HG03342 (cell line): ENCODE data around the gene CD22.

Experiments
- ATAC-seq: cut with Tn5 transposase; IDR thresholded peaks from one replicate; pipeline ENCODE4 v1.9.1; 2021; ENCODE audit warnings: mild to moderate bottlenecking, moderate library complexity; ENCODE audit not compliant: unreplicated experiment

The CD22 gene

DNA sequence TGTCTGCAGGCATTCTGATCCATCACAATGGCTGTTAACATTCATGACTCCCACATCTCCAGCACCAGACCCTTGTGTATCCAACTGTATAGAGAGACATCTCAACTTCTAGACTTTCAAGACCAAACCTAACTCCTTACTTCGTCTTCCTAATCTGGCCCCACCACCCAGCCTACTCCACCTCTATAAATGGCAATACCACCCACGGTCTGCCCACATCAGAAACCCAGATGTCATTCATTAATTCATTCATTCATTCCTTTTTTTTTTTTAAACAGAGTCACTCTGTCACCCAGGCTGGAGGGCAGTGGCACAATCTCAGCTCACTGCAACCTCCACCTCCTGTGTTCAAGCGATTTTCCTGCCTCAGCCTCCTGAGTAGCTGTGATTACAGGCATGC is 52.3 kb downstream of the CD22 start:
- ATAC-seq: no peak

DNA sequence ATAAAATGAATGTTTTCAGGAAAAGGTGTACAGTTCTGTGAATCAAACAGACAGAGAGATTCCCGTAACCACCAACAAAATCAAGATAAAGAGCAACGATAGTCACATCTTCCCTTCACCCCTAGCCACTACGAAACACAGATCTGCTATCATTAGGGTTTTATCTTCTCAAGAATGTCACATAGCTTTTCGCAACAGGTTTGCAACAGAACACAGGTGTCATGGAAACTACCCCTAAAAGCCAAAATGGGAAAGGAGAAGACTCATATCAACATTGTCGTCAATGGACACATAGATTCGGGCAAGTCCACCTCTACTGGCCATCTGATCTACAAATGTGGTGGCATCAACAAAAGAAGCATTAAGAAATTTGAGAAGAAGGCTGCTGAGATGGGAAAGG is 52.9 kb downstream of the CD22 start:
- ATAC-seq: no peak

DNA sequence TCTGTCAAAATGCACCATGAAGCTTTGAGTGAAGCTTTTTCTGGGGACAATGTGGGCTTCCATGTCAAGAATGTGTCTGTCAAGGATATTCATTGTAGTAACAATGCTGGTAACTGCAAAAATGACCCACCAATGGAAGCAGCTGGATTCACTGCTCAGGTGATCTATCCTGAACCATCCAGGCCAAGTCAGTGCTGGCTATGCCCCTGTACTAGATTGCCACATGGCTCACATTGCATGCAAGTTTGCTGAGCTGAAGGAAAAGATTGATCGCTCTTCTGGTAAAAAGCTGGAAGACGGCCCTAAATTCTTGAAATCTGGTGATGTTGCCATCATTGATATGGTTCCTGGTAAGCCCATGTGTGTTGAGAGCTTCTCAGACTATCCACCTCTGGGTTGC is 54.5 kb downstream of the CD22 start:
- ATAC-seq: no peak

DNA sequence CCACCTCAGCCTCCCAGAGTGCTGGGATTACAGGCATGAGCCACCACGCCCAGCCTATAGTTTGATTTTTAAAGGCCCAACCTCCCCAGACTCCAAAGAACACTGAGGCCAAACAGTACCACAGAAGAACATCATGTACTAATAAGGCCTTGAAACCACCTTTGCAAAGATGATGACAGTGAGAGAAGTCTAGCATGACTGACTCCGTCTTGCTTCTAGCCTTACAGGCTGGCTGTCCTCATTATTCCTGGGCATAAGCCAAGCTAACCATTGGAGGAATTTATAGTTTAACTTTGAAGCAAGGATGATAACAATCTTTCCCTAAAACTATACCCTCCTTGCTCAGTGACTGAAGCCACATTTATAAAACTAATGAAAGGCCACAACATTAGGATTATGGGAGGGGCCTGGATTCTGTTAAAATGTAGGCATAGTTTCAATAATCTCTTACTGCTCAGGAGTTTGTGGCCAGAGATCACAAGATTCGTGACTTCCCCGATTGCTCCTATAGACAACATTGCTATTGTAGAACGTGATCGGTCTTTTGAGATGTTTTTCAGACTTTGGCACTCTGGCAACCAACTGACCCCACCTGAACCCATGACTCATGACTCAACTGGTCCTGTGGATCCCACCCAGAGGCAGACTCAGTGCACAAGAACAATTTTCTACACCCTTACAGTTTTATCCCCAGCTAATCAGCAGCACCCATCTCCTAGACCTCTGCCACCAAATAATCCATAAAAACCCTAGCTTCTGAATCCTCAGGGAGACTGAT is 59.5 kb downstream of the CD22 start:
- ATAC-seq: no peak

DNA sequence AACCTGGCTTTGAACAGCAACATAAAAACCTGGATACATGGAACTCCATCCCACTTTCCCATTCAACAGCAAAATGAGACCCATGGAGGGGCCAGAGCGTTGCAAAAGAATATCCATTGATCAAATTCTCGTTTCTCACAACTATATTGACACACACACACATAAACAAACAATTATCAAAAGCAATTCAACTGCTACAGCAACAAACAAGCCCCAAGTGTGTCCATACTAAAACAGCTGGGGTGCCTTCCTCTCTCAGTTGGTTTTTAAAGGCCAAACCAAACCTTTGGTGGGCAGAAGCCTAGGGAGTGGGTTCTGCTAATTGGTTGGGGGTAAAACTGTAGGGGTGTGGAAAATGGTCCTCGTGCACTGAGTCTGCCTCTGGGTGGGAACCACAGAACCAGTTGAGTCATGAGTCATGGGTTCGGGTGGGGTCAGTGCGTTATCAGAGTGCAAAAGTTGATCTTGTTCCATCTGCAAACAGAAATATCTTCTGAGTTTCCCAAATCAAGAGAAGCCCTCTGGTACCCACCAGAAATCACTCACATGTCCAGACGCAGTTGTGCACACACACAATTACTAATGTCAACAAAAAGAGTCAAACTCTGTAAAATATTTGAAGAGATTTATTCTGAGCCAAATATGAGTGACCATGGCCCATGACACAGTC is 60.3 kb downstream of the CD22 start:
- ATAC-seq: no peak

DNA sequence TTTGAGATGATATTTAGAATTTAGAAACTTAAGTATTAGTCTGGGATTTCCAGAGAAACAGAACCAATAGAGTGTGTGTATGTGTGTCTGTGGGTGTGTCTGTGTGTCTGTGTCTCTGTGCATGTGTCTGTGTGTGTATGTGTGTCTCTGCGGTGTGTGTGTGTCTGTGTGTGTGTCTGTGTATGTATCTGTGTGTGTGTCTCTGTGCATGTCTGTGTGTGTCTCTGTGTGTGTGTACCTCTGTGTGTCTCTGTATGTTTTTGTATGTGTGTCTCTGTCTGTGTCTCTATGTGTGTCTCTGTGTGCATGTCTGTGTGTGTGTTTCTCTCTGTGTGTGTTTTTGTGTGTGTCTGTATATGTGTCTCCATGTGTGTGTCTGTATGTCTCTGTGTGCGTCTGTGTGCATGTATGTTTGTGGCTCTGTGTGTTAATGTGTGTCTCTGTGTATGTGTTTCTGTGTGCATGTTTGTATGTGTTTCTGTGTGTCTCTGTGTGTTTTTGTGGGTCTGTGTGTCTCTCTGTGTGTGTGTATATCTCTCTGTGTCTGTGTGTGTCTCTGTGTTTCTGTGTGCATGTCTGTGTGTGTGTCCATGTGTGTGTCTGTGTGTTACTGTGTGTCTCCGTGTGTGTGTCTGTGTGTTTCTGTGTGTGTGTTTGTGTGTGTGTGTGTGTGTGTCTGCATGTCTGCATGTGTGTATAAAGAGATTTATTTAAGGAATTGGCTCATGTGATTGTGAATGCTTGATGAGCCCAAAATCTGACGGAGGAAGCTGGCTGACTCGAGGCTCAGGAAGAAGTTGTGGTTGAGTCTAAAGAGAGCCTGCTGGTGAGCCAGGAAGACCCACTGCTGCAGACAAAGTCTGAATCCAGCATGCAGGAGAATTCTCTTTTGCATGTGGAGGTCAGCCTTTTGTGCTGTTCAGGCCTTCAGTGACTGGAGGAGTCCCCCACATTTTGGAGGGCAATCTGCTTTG is 64.0 kb downstream of the CD22 start:
- ATAC-seq: no peak

DNA sequence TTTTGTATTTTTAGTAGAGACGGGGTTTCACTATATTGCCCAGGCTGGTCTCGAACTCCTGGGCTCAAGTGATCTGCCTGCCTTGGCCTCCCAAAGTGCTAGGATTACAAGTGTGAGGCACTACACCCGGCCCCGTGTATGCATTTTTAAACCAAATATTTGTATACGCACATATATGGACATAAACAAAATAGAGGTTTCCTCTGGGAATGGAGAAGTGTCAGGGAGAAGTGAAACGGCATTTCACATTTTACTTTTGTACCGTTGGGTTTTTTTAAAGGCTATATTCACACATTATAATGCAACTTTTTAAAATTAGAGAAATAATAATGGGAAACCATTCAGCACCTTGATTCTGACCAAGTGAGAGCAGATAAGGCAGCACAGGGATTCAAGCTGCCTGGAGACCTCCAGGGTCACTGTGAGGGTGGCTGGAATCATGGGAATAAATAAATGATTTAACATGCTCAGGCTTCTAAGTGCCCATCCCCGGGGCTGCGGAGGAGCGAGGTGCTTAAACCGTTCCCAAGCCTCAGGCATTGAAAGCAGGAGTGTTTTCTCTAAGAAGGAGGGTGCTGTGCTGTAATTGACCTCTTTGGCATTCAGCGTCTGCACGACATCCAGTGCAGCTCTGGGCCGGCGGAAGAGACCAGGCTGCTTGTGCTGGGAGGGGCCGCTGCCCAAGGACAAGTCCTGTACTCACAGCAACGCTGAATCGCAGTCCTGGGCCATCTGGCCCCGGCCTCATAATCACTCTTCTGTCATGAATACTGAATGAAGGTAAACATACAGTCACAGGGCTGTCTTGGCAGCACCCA is 66.6 kb downstream of the CD22 start:
- no peak for ATAC-seq

DNA sequence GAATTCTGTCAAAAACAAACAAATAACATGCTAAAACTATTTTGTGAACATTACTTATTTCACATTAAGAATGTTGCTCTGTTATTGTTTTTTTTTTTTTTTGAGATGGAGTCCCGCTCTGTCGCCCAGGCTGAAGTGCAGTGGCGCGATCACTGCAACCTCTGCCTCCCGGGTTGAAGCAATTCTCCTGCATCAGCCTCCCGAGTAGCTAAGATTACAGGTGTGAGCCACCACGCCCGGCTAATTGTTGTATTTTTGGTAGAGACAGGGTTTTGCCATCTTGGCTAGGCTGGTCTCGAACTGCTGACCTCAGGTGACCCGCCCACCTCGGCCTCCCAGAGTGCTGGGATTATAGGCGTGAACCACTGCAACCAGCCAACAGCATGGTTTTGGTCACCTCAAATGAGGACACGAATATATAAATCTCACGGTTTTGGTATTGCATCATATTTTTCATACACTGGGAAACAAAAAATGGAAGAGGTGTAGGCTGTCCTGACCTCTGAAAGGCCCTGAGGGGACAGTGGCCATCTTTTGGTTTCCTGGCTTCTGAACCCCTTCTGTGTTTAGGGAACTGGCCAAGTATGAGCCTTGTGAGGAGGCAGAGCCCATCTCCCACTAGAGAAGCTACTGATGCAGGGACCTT is 67.4 kb downstream of the CD22 start:
- no peak for ATAC-seq
